ENCODE results near the gene GPR155. TPM values are rescaled to one million over a fixed set of nuclear protein-coding genes. Genes with fewer than 3 reads are reported as not detected.
"Not testable (repeated sequence)": the region's sequence is repeated elsewhere in the genome, so short reads cannot be mapped to it uniquely, and the experiment has no call there.

Gene GPR155
- total RNA-seq, 1 experiment from 2014 or later: 2.1 TPM

GRCh38 chr2:174493549-174494331 is 6.9 kb upstream of the GPR155 start:
- CTCF ChIA-PET: interaction anchor here (0.6 to 0.7 kb wide), 2 partner anchors 23 to 489 kb away, joined by 4 read pairs; no protein-coding TSS in a partner anchor
- TF ChIP-seq CTCF (IDR thresholded peaks at IDR 0.05; ENCODE audit: unreplicated experiment): no peak
- intact Hi-C loops (cut with micrococcal nuclease; ENCODE audit: unreplicated experiment): no loop called here
- no peak for DNase-seq
- H3K9me3 Mint-ChIP-seq (ENCODE audit: low read depth, unreplicated experiment): no peaks in the 10 kb centered on the region
- no peaks in the 10 kb centered on the region for H3K27me3 Mint-ChIP-seq (ENCODE audit: unreplicated experiment)
- H3K4me1 Mint-ChIP-seq (ENCODE audit: low read depth, unreplicated experiment): peaks cover 6% of the 10 kb centered on the region
- H3K27ac Mint-ChIP-seq (ENCODE audit: unreplicated experiment): no peak overlapping the region
- H3K4me3 Mint-ChIP-seq (ENCODE audit: low read depth, unreplicated experiment): no peak overlapping the region
- BruUV-seq (replicated peaks): no TSS peak
- no peaks in the 10 kb centered on the region for H3K36me3 Mint-ChIP-seq (ENCODE audit: insufficient read depth, unreplicated experiment)

- BruUV-seq (replicated peaks): no TSS peak
- DNase-seq: no peak
- no peaks in the 10 kb centered on the region for H3K9me3 Mint-ChIP-seq (ENCODE audit: low read depth, unreplicated experiment)
- H3K4me3 Mint-ChIP-seq (ENCODE audit: low read depth, unreplicated experiment): no peak overlapping the region
- no peaks in the 10 kb centered on the region for H3K27me3 Mint-ChIP-seq (ENCODE audit: unreplicated experiment)
- intact Hi-C loops (cut with micrococcal nuclease; ENCODE audit: unreplicated experiment): no loop called here
- TF ChIP-seq CTCF (IDR thresholded peaks at IDR 0.05; ENCODE audit: unreplicated experiment): no peak
- H3K36me3 Mint-ChIP-seq (ENCODE audit: insufficient read depth, unreplicated experiment): peaks cover 2% of the 10 kb centered on the region
- no peak overlapping the region for H3K27ac Mint-ChIP-seq (ENCODE audit: unreplicated experiment)
- CTCF ChIA-PET: interaction anchor here (1.0 kb wide), 1 partner anchor 1392 kb away, joined by 3 read pairs; no protein-coding TSS in a partner anchor
- peaks cover 6% of the 10 kb centered on the region for H3K4me1 Mint-ChIP-seq (ENCODE audit: low read depth, unreplicated experiment)
Observed at GRCh38 chr2:174492963-174493431, 6.2 kb upstream of the GPR155 start.

GRCh38 chr2:174491947-174492346 is 5.1 kb upstream of the GPR155 start:
- CTCF ChIA-PET: interaction anchor here (1.0 kb wide), 1 partner anchor 1391 kb away, joined by 3 read pairs; no protein-coding TSS in a partner anchor
- intact Hi-C loops (cut with micrococcal nuclease; ENCODE audit: unreplicated experiment): no loop called here
- DNase-seq: no peak
- no peaks in the 10 kb centered on the region for H3K9me3 Mint-ChIP-seq (ENCODE audit: low read depth, unreplicated experiment)
- BruUV-seq (replicated peaks): no TSS peak
- TF ChIP-seq CTCF (IDR thresholded peaks at IDR 0.05; ENCODE audit: unreplicated experiment): no peak
- no peak overlapping the region for H3K27ac Mint-ChIP-seq (ENCODE audit: unreplicated experiment)
- no peak overlapping the region for H3K4me3 Mint-ChIP-seq (ENCODE audit: low read depth, unreplicated experiment)
- H3K36me3 Mint-ChIP-seq (ENCODE audit: insufficient read depth, unreplicated experiment): peaks cover 10% of the 10 kb centered on the region
- peaks cover 6% of the 10 kb centered on the region for H3K4me1 Mint-ChIP-seq (ENCODE audit: low read depth, unreplicated experiment)
- H3K27me3 Mint-ChIP-seq (ENCODE audit: unreplicated experiment): no peaks in the 10 kb centered on the region

GRCh38 chr2:174490051-174490450 is 3.2 kb upstream of the GPR155 start:
- intact Hi-C loops (cut with micrococcal nuclease; ENCODE audit: unreplicated experiment): no loop called here
- Mint-ChIP-seq H3K4me3 (ENCODE audit: low read depth, unreplicated experiment) (no peak overlapping the region), H3K9me3 (ENCODE audit: low read depth, unreplicated experiment) (no peaks in the 10 kb centered on the region), H3K36me3 (ENCODE audit: insufficient read depth, unreplicated experiment) (peaks cover 21% of the 10 kb centered on the region), H3K4me1 (ENCODE audit: low read depth, unreplicated experiment) (peaks cover 8% of the 10 kb centered on the region), H3K27ac (ENCODE audit: unreplicated experiment) (no peak overlapping the region), H3K27me3 (ENCODE audit: unreplicated experiment) (no peaks in the 10 kb centered on the region)
- no peak for TF ChIP-seq CTCF (IDR thresholded peaks at IDR 0.05; ENCODE audit: unreplicated experiment)
- no TSS peak for BruUV-seq (replicated peaks)
- CTCF ChIA-PET: no interaction called here
- DNase-seq: no peak

- peaks cover 21% of the 10 kb centered on the region for H3K36me3 Mint-ChIP-seq (ENCODE audit: insufficient read depth, unreplicated experiment)
- H3K27me3 Mint-ChIP-seq (ENCODE audit: unreplicated experiment); H3K4me1 Mint-ChIP-seq (ENCODE audit: low read depth, unreplicated experiment); H3K4me3 Mint-ChIP-seq (ENCODE audit: low read depth, unreplicated experiment); DNase-seq; H3K27ac Mint-ChIP-seq (ENCODE audit: unreplicated experiment); H3K9me3 Mint-ChIP-seq (ENCODE audit: low read depth, unreplicated experiment); CTCF ChIA-PET; BruUV-seq (replicated peaks); intact Hi-C loops (cut with micrococcal nuclease; ENCODE audit: unreplicated experiment): not testable (repeated sequence)
Observed at GRCh38 chr2:174489520-174489919, 2.7 kb upstream of the GPR155 start.

Measured in Calu3 (cell line).